ENCODE measurements around the gene GPRC5A.

DNA sequence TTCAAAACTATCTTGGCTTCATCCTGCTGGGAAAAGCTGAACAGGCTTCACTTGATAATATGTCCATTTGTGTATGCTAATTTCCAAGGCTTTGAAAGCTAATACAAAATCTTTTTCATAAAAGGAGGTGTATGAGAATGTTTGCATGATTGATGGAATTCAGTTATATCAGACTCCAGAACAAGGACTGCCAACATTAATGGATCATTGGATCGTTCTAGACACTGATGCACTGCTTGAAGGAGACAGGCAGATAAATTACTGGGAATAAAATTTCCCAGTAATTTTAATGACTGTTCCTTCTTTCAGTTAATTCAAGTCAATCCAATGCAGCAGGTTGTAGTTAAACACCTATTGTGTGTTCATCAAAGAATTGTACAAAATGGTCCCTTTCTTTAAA is 60.1 kb downstream of the GPRC5A start:
- no peak for TF ChIP-seq POLR2A (IDR thresholded peaks at IDR 0.05; ENCODE audit: low read depth, low read length)
- no peak for TF ChIP-seq POLR2AphosphoS5 (IDR thresholded peaks at IDR 0.05; ENCODE audit: low read depth, low read length)
- TF ChIP-seq TAF1 (IDR thresholded peaks at IDR 0.05; ENCODE audit: borderline replicate concordance, low read depth, low read length), result no peak

Measured in GM12892 (cell line).